Kidney (tissue), 14 donors: Measurements from ENCODE around the gene PTPRJ. TPM values are rescaled to one million over a fixed set of nuclear protein-coding genes. Genes with fewer than 3 reads are reported as not detected.
A peak's percentile ranks its signal among the peaks of the same experiment; 100 is the strongest.

Experiments
- DNase-seq, 5 donors: peaks; one replicate each; pipeline ENCODE4 v3.0.0-alpha.2; 2013 to 2020
- FAIRE-seq: peaks from 2 replicates; lab custom pipeline; 2012; peaks lifted over from hg19 to GRCh38; lab: Jason Lieb, UNC
- H3K27ac ChIP-seq, 2 donors: one replicate each; pipeline ENCODE4 v1.7.0; 2013; ENCODE audit warnings: low read depth in 2 of 2, low read length in 2 of 2, inconsistent platforms in 1 of 2
- H3K27me3 ChIP-seq: one replicate; pipeline ENCODE4 v1.7.1; 2013; ENCODE audit warnings: low read length, inconsistent platforms; ENCODE audit not compliant: control insufficient read depth, insufficient read depth
- H3K36me3 ChIP-seq, 3 donors: one replicate each; pipeline versions ENCODE4 v1.7.0 to v1.7.1; 2013; ENCODE audit warnings: low read length in 3 of 3, control low read depth in 1 of 3, inconsistent platforms in 1 of 3; ENCODE audit not compliant: insufficient read depth in 3 of 3, control insufficient read depth in 2 of 3
- H3K4me1 ChIP-seq, 3 donors: one replicate each; pipeline versions ENCODE4 v1.7.0 to v1.7.1; 2013; ENCODE audit warnings: low read length in 3 of 3, inconsistent platforms in 1 of 3, low read depth in 1 of 3; ENCODE audit not compliant: control insufficient read depth in 2 of 3, insufficient read depth in 2 of 3
- H3K4me3 ChIP-seq, 3 donors: one replicate each; pipeline versions ENCODE4 v1.7.0 to v1.8.1; 2013; ENCODE audit warnings: low read length in 3 of 3, control low read depth in 1 of 3, inconsistent platforms in 1 of 3
- H3K9ac ChIP-seq, 3 donors: one replicate each; pipeline versions ENCODE4 v1.7.0 to v1.7.1; 2013; ENCODE audit warnings: low read length in 3 of 3, control low read depth in 1 of 3, inconsistent platforms in 1 of 3
- H3K9me3 ChIP-seq, 3 donors: one replicate each; pipeline versions ENCODE4 v1.7.0 to v1.7.1; 2013; ENCODE audit warnings: low read length in 3 of 3, control low read depth in 1 of 3, inconsistent platforms in 1 of 3; ENCODE audit not compliant: control insufficient read depth in 2 of 3, insufficient read depth in 1 of 3
- intact Hi-C: fragments of 100-400 bp; cut with DNase I; formaldehyde crosslinking; loops from one replicate; pipeline ENCODE4 v1.11.1; 2022
- polyA plus RNA-seq: library from polyadenylated mRNA; stranded (reverse); fragments of 350-450 nt; fragmentation: Illumina TruSeq; extraction: RNeasy Lipid Tissue Mini Kit (QIAGEN cat#74804); gene quantifications from one replicate; pipeline ENCODE4 v1.2.3, GENCODE V29; 2014; ENCODE audit warnings: low read depth, low replicate concordance; ENCODE audit not compliant: insufficient read depth
- total RNA-seq: library from RNA; stranded (reverse); fragmentation: NEBNext Ultra II Directional; extraction: Animal tissue kit (Norgen Biotek cat#: 25700); gene quantifications from one replicate; pipeline ENCODE4 v1.2.1, GENCODE V29; 2021
- TF ChIP-seq, protein P1 (sequence below): IDR thresholded peaks from 3 replicates; pipeline ENCODE4 v1.5.1; 2012; ENCODE audit warnings: mild to moderate bottlenecking, moderate library complexity, borderline replicate concordance; ENCODE audit not compliant: insufficient read depth; ENCODE audit errors: extremely low read depth
- donor health status: control.
- donor health status: control.
- donor health status: control.
- donor health status: control.
- donor health status: control.
- donor health status: DM: yes; HTN: yes; CAD: no.
- donor health status: Normal renal cell carcinoma (clear cell type).

PTPRJ gene
- total and polyA plus RNA-seq, 2 donors from 2014 or later, result 9.2 to 80.5 TPM

DNA sequence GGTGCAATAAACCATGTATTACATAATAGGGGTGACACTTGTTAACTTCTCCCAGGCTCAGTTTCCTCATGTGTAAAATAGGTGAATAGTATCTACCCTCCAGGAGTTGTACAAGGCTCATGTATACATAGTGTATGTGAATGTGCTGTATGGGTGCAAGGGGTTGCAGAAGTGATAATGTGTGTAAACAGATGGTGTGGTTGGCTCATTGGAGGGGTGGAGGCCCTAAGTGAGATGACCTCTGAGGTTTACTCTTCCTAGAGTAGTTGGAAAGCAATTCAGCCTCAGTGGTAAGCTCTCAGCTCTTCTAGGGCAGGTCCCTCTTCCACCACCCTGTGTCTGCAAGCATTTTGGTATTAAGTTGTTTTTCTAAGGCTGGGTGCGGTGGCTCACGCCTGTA is 102.4 kb downstream of the PTPRJ start:
- DNase-seq (peak in 1 of 5 donors; percentile 4), FAIRE-seq (no peak)
- TF ChIP-seq, protein P1, sequence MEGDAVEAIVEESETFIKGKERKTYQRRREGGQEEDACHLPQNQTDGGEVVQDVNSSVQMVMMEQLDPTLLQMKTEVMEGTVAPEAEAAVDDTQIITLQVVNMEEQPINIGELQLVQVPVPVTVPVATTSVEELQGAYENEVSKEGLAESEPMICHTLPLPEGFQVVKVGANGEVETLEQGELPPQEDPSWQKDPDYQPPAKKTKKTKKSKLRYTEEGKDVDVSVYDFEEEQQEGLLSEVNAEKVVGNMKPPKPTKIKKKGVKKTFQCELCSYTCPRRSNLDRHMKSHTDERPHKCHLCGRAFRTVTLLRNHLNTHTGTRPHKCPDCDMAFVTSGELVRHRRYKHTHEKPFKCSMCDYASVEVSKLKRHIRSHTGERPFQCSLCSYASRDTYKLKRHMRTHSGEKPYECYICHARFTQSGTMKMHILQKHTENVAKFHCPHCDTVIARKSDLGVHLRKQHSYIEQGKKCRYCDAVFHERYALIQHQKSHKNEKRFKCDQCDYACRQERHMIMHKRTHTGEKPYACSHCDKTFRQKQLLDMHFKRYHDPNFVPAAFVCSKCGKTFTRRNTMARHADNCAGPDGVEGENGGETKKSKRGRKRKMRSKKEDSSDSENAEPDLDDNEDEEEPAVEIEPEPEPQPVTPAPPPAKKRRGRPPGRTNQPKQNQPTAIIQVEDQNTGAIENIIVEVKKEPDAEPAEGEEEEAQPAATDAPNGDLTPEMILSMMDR, result no peak
- H3K9ac ChIP-seq, result no peak overlapping the region
- H3K27me3 ChIP-seq, result no peaks in the 10 kb centered on the region
- no peak overlapping the region for H3K4me3 ChIP-seq
- no peak overlapping the region for H3K27ac ChIP-seq
- H3K4me1 ChIP-seq, result peaks cover under 1 to 24% (median 15%) of the 10 kb centered on the region in 3 donors
- intact Hi-C loops, result no loop called here
- H3K9me3 ChIP-seq, result no peaks in the 10 kb centered on the region
- no peaks in the 10 kb centered on the region for H3K36me3 ChIP-seq

DNA sequence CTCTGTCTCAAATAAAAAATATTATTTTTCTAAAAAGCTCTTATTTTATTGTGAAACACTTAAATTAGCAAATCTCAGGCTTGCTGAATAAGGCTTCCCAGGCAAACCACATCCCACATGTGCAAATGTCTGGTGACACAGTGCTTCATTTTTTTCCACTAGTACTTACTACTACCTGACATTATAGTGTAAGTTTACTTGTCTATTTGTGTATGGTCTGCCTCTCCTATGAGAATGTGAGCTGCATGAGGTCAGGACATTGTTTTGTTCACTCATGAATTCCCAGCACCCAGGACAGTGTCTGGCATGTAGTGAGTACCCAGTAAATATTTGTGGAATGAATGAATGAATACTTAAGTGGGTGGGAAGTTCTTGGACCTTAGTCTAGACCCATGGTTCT is 103.1 kb downstream of the PTPRJ start:
- Histone ChIP-seq H3K9me3 (no peaks in the 10 kb centered on the region), H3K36me3 (no peaks in the 10 kb centered on the region), H3K9ac (no peak overlapping the region), H3K4me3 (no peak overlapping the region), H3K27me3 (no peaks in the 10 kb centered on the region), H3K27ac (no peak overlapping the region), H3K4me1 (peaks cover 7 to 30% (median 18%) of the 10 kb centered on the region in 3 donors)
- TF ChIP-seq, protein P1, result no peak
- no peak for FAIRE-seq
- intact Hi-C loops, result no loop called here
- DNase-seq, result no peak

DNA sequence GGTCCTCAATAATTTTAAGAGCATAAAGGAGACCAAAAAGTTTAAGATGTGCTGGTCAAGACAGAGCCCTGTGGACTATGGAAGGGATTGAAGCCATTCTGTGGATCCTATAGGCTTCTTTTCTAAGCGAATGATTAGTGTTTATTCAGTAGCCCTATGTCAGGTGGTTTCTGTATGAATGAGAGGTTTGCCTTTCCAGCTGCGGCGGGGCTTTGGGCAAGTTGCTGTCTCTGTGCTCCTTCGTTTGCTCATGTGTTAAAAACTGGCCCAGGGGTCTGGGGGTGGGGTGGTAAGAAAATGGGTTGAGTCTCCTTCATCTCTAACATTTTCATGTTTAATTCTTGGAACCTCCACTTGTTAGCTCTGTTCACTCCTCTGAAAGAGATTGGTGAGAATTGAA is 105.3 kb downstream of the PTPRJ start:
- Histone ChIP-seq H3K27ac (no peak overlapping the region), H3K4me3 (no peak overlapping the region), H3K36me3 (no peaks in the 10 kb centered on the region), H3K9me3 (no peaks in the 10 kb centered on the region), H3K27me3 (no peaks in the 10 kb centered on the region), H3K4me1 (peaks cover 9 to 33% (median 18%) of the 10 kb centered on the region in 3 donors), H3K9ac (no peak overlapping the region)
- FAIRE-seq (no peak), DNase-seq (no peak)
- intact Hi-C loops, result no loop called here
- TF ChIP-seq, protein P1, result no peak

DNA sequence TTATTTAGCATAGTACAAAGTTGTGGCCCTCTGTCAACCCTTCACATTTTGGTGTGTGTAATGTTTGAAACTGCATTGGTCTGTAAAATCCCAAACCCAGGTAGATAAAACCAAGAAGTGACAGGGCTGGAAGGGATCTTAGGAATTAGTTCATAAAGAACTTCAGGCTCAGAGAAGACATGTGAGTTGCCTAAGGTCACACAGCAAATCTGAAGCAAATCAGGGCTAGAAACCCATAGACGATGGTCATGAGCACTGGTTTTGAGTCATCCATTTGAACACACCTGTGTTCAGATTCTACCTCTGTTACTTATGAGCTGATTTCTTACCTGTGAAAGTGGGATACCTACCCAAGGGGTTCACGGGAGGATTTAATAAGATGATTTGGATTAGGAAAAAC is 107.1 kb downstream of the PTPRJ start:
- TF ChIP-seq, protein P1, result no peak
- DNase-seq (no peak), FAIRE-seq (no peak)
- no peaks in the 10 kb centered on the region for H3K36me3 ChIP-seq
- H3K27ac ChIP-seq, result no peak overlapping the region
- intact Hi-C loops, result no loop called here
- H3K4me1 ChIP-seq, result peaks cover 9 to 37% (median 18%) of the 10 kb centered on the region in 3 donors
- no peak overlapping the region for H3K4me3 ChIP-seq
- H3K27me3 ChIP-seq, result no peaks in the 10 kb centered on the region
- H3K9me3 ChIP-seq, result no peaks in the 10 kb centered on the region
- no peak overlapping the region for H3K9ac ChIP-seq
